GM21529 (cell line): ENCODE results near the gene DYRK1A.

Source experiments
- ATAC-seq: cut with Tn5 transposase; IDR thresholded peaks from one replicate; pipeline ENCODE4 v1.9.1; 2021; ENCODE audit not compliant: unreplicated experiment

DYRK1A gene

GRCh38 chr21:37563641-37564340, 197.2 kb downstream of the DYRK1A start:
- ATAC-seq = peak; percentile 91

- ATAC-seq = peak; percentile 46
These were observed 197.9 kb downstream of the DYRK1A start for GRCh38 chr21:37564341-37564923.

- no peak for ATAC-seq
These were observed 198.5 kb downstream of the DYRK1A start for GRCh38 chr21:37564924-37565529.

GRCh38 chr21:37565530-37566223, 199.1 kb downstream of the DYRK1A start:
- no peak for ATAC-seq

GRCh38 chr21:37566790-37567615, 200.4 kb downstream of the DYRK1A start:
- no peak for ATAC-seq

- no peak for ATAC-seq
These were observed 201.8 kb downstream of the DYRK1A start for GRCh38 chr21:37568415-37568814.

- no peak for ATAC-seq
These were observed 202.3 kb downstream of the DYRK1A start for GRCh38 chr21:37568916-37569315.

GRCh38 chr21:37571442-37571841, 204.9 kb downstream of the DYRK1A start:
- no peak for ATAC-seq

GRCh38 chr21:37574316-37574715, 207.7 kb downstream of the DYRK1A start:
- ATAC-seq = no peak

- ATAC-seq = no peak
These were observed 208.2 kb downstream of the DYRK1A start for GRCh38 chr21:37574751-37575150.

- no peak for ATAC-seq
These were observed 209.0 kb downstream of the DYRK1A start for GRCh38 chr21:37575580-37575979.
